WI38 (cell line): ENCODE data around the gene NAPSA.

Experiments
- H3K4me3 ChIP-seq: 2 replicates; pipeline ENCODE4 v1.5.1; 2011; ENCODE audit warnings: low read depth, mild to moderate bottlenecking, control low read depth, low read length
- CTCF ChIP-seq: IDR thresholded peaks from 2 replicates; pipeline ENCODE4 v1.5.1; 2012; ENCODE audit warnings: low read depth, mild to moderate bottlenecking, control low read depth, low read length

Gene NAPSA

GRCh38 chr19:50326101-50326664, 39.3 kb downstream of the NAPSA start:
- H3K4me3 ChIP-seq: no peak overlapping the region
- no peak for TF ChIP-seq CTCF

- no peak for TF ChIP-seq CTCF
- no peak overlapping the region for H3K4me3 ChIP-seq
Observed at GRCh38 chr19:50325310-50326100, 39.9 kb downstream of the NAPSA start.

- no peak overlapping the region for H3K4me3 ChIP-seq
- TF ChIP-seq CTCF: no peak
Observed at GRCh38 chr19:50324331-50324730, 41.1 kb downstream of the NAPSA start.

GRCh38 chr19:50323782-50324133, 41.7 kb downstream of the NAPSA start:
- no peak overlapping the region for H3K4me3 ChIP-seq
- TF ChIP-seq CTCF: no peak

- no peak for TF ChIP-seq CTCF
- H3K4me3 ChIP-seq: no peak overlapping the region
Observed at GRCh38 chr19:50322931-50323781, 42.3 kb downstream of the NAPSA start.

- no peak overlapping the region for H3K4me3 ChIP-seq
- no peak for TF ChIP-seq CTCF
Observed at GRCh38 chr19:50322234-50322633, 43.2 kb downstream of the NAPSA start.

GRCh38 chr19:50321831-50322230, 43.6 kb downstream of the NAPSA start:
- no peak overlapping the region for H3K4me3 ChIP-seq
- TF ChIP-seq CTCF: no peak
